Activated CD8-positive, alpha-beta memory T cell treated with anti-CD3 and anti-CD28 coated beads for 4 hours (primary cell): ENCODE measurements around the gene ARHGDIA.
"Not testable (repeated sequence)": the region's sequence is repeated elsewhere in the genome, so short reads cannot be mapped to it uniquely, and the experiment has no call there.

ENCODE experiments used
- DNase-seq, 2 donors: peaks; one replicate each; pipeline ENCODE4 v3.0.0-alpha.2; 2020; ENCODE audit warnings: low read depth in 2 of 2

Gene ARHGDIA

DNA sequence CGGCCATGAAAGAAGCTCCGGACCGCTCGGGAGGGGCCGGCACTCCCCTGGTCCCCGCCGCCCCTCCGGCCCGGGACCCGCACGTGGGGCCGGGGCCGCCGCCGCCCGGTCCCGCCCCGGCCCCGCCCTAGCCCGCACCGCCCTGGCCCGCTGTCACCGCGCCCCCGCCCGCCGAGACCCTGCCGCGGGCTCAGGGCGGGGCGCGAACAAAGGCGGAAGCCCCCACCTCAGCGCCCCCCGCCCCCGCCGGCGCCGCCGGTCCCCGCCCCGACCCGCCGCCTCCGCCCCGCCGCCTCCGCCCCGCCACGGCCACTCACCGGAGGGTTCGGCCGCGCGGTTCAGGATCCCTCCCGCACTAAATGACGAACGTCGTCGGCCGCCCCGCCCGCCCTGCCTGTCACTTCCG lies at the start of gene ARHGDIA:
ARHGDIA (minus strand) TSS at position 357 of the 406 bp plus-strand sequence. CDS start 1,407 bp downstream, outside the sequence.
- no peak for DNase-seq

DNA sequence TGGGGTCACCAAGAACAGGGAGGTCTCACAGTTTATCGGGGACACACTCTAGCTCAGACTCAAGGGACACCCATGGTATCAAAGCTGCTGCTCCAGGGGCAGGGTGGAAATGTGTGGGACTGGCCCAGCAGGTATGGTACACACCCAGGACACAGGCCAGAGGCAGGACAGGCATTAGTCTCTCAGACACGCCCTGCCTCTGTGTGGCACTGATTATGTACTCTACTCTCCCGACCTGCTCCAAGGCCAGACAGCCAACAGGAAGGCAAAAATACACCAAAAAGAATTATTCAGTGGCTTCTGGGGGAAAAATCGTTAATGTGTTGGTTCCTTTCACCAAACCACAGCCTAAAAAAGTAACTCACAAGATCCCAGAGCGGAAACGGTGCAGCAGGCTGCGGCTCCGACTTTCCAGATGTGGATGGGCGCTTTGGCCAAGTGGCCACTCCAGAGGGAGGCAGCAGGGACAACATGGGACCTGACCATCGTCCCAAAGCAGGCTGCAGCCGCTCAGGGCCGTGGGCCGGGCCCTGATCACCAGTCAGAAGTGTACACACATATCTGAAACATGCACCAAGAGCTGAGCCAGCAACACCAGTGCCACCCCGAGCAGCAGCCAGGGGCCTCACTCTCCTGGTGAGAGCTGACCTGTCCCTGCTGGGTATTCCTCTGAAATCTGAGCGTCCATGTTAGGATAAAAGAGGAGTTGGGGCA lies 47.9 kb upstream of the ARHGDIA start:
- DNase-seq: no peak

DNA sequence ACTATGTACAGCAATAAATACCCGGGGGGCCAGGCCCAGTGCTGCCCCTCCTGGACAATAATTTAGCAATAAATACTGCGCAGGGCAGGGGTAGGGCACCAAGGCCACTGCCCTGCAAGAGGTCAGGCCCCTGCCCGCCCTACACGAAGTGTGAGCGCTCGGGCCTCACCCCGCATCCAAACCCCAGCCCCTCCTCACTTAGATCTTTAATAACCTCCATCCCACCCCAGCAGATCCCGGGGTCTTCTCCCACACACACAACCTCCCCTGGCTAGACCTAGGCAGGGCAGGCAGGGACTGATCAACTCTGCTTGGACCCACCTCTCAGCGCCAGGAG lies 47.2 kb upstream of the ARHGDIA start:
- not testable (repeated sequence) for DNase-seq

DNA sequence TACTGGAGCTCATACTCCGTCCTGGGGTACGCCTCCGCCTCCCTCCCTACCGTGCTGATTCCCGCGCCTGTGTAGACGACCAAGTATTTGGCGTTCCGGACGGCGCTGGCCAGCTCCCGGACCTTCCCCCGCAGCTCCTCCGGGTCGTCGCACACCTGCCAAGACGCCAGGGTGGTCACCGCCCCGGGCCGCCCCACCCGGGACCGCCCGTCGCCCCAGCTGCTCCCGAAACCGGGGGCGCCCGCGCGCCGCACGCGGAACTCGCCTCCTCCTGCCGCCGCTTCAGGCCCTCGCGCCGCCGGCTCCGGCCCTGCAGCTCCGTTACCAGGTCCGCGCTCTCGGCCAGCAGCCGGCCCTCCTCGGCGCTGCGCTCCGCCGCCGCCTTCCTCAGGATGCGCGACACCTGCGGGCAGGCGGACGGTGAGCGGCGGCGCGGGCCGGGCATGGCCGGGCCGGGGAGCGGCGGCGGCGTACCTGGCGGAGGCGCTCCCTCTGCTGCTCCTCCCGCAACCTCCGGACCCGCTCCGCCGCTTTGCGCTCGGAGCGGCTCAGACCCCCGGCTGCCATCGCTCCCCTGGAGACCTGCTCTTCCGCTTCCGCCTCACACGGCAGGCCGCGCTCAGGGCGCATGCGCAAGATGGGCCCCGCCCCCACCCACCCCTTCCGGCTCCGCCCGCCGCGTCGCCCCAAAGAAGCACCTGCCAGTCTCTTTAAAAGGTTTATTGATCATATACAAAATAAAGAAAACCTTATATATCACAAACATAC lies 46.6 kb upstream of the ARHGDIA start, which contains the start of gene SIRT7:
SIRT7 (minus strand) TSS at position 612 of the 768 bp plus-strand sequence; CDS start at position 567, 45 bp downstream.
- DNase-seq: peak; percentile 62 to 65

DNA sequence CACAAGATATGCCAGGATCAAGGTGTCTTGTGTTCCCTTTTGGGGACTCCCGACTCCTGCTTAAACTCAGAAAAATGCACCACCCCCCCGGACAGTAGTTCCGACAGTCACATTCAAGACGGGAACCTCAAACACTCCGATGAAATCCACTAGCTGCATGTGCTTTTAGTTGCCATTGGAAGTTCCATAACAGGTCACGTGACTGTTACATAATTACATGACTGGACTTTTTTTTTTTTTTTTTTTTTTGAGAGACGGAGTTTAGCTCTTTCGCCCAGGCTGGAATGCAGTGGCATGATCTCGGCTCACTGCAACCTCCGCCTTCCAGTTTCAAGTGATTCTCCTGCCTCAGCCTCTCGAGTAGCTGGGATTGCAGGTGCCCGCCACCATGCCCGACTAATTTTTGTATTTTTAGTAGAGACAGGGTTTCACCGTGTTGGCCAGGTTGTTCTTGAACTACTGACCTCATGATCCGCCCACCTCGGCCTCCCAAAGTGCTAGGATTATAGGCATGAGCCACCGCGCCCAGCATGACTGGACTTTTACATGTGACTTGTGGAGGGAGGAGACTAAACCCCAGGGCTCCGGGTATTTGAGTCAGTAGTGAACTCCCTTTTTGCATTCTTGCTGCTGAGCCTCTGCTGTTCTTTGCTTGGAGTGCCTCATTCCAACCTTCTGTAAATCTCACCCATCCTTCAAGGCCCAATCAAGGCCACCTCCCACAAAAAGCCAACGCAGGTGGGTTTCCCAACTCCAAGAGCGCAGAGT lies 45.3 kb upstream of the ARHGDIA start:
- no peak for DNase-seq

DNA sequence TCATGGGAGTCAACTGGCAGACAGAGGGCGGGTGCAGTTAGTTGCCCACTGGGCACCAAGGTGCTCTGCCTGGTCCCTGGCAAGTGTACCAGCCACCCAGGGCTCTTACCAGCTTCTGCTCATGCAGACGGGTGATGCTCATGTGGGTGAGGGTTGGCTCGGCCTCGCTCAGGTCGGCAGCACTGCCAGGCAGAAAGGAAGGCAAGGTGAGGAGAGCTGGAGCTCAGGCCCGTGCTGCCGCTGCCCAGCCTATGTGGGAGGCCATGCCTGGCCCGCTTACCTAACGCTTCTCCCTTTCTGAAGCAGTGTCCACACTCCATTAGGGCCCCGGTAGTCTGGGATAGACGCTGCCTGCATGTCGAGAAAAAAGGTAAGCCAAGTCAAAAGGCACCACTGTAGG lies 44.2 kb upstream of the ARHGDIA start:
- DNase-seq: no peak

DNA sequence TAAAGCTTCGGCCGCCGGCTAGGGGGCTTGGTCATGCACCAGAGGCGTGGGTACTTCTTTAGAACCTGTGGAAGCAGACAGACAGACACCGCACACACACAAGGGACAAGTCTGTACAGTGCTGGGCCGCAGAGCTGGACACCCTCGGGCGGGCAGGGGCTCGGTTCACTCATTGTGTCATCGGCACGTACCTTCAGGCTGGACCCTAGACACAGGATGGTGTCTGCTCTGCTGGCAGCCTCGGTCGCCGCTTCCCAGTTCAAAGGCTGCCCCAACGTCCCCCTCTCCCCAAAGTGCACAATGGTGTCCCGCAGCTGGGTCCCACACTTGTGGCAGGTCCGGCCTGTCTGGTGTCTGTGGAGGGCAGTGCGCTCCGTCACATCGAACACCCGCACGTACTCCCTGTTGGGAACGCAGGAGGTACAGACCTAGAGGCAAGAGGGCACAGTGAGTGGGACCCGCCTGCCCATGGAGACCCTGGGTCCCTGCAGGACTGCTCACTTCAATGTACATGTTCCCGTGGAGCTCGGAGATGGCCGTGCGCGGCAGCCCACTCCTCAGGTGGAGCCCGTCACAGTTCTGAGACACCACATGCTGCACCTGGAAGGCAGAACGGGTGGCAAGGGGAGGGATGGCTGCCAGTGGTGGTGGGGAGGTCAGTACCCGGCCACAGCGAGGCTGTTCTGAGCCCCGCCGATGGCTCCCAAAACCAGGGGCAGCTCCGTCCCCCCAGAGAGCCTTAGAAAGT lies 43.1 kb upstream of the ARHGDIA start:
- no peak for DNase-seq

DNA sequence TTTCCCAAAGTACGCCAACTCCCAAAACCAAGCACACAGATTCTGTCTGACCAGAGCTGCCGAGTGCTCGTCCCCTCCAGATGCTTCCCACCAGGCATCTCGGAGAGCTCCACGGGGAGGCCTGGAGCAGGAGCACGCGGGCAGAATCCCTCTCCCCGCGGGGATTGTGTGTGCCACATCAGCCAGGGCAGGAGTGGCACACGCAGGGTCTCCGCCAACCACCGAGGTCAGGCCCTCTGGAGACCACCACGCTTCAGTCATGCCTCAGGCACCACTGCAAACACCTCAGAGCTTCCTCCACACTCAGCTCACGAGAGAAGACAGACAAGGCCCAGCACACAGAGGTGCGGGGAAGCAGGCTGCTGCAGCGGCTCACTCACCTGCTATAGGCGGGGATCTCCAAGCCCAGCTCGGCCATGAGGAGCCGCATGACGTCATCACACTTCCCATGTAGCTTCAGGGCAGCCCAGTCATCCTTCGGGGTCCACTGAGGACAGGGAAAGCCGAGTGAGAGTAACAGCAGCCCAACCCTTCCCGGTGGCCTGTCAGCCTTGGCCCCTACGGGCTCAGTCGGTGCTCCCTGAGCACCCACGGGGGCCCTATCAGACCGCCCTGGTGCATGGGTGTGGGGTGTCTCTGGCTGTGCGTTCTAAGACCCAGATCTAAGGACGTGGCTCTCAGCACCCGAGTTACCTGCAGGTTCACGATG lies 42.4 kb upstream of the ARHGDIA start:
- DNase-seq: no peak

DNA sequence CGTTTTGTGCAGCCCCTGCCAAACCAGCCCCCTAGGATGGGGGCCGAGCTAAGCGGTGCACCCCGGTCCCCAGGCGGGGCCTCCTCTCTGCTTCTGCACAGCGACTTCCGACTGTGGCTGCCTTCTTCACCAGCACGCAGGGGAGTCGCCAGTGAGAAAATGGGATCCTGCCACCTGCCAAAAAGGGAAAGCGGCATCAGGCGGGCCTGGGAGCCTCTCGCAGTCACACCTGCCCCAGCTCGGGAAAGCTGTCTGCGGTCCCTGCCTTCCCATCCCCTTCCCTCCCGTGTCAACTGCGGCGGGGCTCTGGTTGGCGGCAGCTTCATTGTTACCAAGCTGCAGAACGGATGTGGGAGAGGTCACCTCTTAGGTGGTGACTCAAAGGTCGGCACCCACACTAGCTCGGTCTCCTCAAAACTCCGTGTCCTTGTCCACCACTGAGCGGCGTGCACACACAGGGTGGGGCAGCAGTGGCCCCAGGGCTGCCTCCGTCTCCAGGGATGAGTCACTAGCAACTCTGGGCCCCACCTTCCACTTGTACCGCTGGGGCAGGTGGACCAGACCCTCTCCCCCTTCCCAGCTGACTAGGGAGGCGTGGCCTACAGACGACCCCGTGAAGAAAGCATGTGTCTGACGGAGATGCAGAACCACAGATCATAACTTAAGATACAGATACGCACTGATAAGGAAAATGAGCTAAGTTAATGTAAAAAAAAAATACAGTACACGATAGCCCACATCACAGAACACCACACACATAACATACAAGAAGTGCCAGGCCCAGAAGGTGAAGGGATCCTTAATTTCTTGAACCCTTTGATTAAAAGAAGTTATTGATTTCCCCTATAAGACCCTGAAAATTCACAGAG lies 41.5 kb upstream of the ARHGDIA start:
- DNase-seq: no peak

DNA sequence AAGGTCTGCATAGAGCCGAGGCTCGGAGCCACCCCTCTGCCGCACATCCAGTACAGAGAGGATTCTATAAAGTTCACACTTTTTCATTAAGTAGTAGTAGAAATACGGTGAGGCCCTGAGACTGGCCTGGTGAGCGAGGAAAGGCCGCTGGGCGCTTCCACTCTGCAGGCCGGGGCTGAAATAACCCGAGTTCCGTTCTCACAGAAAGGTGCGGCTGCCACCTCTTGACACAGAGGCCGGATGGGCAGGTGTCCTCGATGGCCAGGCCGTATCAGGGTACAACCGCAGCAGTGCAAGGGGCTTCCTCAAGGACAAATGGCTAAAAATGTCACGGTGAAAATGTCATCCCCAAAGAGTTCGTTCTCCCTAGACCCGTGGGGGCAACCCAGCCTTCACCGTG lies 40.8 kb upstream of the ARHGDIA start:
- DNase-seq: no peak

DNA sequence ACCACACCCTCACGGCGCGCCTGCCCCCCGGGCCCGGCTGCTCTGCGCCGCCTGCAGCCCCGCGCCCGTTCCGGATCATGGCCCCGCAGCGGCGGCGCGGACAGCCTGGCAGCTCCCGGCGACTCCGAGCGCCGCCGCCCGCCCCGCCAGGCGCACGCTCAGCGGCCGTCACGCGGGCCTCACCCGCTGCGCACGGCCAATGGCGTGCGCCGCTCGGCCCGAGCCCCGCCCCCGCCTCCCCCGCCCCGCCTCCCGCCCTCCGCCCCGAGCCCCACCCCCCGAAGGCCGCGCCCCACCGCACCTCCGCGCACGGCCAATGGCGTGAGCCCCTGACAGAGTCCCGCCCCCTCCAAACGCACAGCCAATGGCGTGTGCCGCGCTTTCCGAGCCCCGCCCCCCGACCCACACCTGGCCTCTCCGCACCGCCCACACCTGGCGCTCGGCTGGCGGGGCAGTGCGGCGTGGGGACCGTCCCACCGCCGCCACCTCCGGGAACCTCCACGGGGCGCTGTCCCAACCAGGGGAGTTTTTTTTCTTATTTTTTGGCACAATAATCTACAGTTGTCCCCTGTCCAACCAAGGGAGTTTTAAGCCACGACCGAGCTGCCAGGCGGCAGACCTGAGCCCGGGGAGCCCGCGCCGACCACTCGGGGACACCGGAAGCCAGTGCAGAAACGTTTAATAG lies 40.3 kb upstream of the ARHGDIA start, which contains the start of gene PCYT2:
PCYT2 (minus strand) TSS at position 123 of the 685 bp plus-strand sequence; CDS start at position 79, 44 bp downstream.
- peak; percentile 89 for DNase-seq

DNA sequence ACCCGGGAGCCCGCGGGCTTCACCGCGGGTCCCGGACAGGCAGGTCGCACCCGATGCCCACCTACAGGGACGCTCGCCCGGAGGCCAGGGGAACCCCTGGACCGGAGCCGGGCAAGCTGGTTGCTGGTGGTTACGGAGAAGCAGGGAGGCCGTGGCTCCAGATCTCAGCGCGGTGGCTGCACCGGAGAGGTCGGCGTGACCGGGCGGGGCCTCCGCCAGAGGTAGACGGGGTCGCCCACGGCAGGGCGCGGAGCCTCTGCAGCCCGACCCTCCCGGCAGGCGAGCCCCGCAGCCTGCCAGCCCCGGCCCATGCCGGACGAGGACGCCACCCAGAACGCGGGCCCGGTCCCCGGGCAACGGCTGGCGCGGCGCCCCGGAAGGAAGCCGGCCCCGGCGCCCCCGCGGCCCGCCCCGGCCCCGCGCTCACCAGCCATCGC lies 39.7 kb upstream of the ARHGDIA start:
- no peak for DNase-seq

DNA sequence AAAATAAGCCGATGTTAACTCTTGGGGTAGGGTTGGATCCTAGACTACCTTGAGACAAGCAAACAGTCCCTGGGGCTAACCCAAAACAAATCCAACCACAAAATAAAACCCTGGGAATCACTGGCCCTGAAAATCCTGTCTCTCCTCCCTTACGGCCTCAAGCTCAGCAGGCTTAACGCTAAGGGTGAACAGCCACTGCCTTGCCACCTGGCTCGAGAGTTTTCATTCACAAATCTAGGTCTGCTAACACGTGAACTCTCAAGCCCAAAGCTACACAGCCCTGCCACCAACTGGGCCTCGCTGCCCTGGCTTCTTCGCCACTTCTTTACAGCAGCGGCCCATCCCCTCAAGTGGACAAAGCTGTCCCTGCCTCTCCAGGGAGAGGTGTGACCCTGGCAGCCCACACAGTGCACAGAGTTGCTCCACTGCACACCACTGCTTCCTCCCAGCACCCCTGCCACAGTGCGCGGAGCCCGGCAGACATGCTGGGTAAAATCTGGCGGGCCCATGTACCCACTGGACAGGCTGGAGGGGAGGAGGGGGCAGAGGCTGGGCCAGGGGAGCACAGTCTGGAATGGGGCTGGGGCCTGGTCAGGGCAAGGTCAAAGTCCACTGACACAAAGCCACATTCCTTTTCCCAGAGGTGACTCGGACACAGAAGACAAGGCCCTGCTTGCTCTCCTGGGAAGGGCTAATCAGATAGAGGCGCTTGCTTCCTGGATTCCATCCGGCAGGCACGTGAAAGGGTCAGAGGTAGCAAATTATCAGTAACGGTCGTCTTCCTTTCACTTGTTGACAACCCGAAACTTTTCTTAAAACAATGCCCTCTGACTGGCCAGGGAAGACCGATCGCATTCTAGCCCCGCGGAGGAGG lies 39.1 kb upstream of the ARHGDIA start:
- no peak for DNase-seq

DNA sequence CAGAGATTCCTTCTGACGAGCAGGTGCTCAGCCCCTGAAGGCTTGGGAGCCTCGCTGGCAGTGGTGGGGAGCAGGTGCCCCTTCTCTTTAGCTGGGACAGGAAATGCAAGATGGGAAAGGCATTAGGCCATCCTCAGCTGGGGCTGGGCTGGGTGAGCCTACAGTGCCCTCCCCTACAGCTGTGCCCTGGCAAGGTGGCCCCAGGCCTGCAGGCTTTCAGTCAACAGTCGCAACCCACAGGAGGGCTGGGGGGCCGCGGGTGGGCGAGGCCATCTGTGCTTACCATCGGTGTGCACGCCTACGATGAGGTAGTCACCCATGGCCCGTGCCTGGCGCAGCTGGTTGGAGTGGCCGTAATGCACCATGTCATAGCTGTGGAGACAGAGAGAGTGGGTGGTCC lies 38.1 kb upstream of the ARHGDIA start:
- DNase-seq: no peak

DNA sequence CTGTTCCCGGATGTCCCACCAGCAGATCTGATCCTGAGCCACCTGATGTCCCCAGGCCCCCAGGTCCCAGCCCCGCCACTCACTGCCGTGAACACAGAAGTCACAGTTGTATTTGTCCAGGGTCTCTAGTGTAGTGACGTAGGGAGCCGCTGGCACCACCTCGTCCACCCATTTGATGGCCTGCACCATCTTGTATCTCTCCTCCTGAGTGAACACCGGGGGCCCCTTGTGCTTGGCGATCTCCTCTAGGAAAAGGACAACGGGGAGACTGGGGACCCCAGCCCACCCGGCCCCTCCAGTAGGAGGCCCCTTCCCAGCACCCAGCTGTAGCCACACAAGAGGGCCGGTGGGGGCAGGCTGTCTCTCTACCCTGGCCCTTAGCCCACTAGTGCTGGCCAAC lies 37.7 kb upstream of the ARHGDIA start:
- DNase-seq: no peak

DNA sequence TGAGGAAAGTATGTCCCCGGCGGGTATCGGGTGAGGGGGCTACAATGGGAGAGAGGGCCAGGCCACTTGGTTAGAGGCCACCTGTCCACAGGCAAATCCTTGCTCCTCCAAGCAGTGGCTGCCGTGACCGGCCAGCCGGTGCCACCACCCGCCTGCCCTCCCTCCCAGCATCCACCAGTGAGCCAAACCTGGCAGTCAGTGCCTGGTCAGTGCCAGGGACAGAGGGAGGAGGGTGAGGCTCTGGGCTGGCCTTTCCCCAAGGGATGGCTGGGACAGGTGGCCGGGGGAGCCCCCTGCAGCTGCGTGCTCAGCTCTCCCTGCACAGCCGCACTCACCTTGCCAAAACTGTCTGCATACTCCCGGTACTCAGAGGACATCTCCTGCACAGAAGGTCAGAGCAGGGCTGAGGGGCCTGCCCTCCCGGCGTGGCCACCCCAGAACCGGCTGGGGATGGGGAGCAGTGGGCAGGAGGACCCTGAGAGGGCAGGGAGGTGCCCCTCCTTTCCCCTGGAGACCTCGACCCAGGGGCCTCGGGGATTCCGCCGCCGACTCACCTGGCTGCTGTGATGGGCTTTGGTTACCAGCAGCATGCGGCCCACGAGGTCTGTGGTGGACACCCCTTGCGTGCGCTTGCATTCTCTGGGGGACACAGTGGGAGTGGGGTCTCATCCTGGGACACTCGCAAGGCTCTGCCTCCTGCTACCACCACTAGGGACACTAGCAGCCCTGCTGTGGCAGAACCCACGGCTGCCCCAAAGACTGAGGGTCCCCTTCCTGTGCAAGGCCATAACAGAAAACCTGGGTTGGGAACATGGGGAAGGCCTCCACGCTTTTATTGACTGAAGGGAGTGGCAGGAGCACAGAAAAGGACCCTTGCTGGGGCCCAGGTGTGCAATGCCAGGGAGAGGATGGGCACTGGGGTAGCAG lies 36.3 kb upstream of the ARHGDIA start:
- DNase-seq: no peak
